Upper lobe of left lung (tissue), 6 donors: ENCODE results near the gene PUM1. TPM values are rescaled to one million over a fixed set of nuclear protein-coding genes. Genes with fewer than 3 reads are reported as not detected.
A peak's percentile ranks its signal among the peaks of the same experiment; 100 is the strongest.

Source experiments
- ATAC-seq, 2 donors: fragments of 200-7000 bp; cut with Tn5 transposase; one replicate each; pipeline ENCODE4 v1.9.1; 2022; ENCODE audit warnings: mild to moderate bottlenecking in 2 of 2, moderate library complexity in 2 of 2; ENCODE audit not compliant: low FRiP score in 2 of 2
- DNase-seq, 2 donors: peaks; one replicate each; pipeline ENCODE4 v3.0.0-alpha.2; 2019 to 2020
- H3K27ac ChIP-seq, 4 donors: fragments of 200-600 bp; sonication (generic); one replicate each; pipeline ENCODE4 v1.5.1; 2016 to 2019
- H3K27me3 ChIP-seq, 4 donors: fragments of 200-600 bp; sonication (generic); one replicate each; pipeline ENCODE4 v1.5.1; 2017 to 2019
- H3K36me3 ChIP-seq, 4 donors: fragments of 200-600 bp; sonication (generic); one replicate each; pipeline ENCODE4 v1.5.1; 2016 to 2019
- H3K4me1 ChIP-seq, 4 donors: fragments of 200-600 bp; sonication (generic); one replicate each; pipeline ENCODE4 v1.5.1; 2018 to 2019
- H3K4me3 ChIP-seq, 4 donors: fragments of 200-600 bp; sonication (generic); one replicate each; pipeline ENCODE4 v1.5.1; 2017 to 2019; ENCODE audit warnings: mild to moderate bottlenecking in 2 of 4, moderate library complexity in 1 of 4
- H3K9me3 ChIP-seq, 4 donors: fragments of 200-600 bp; sonication (generic); one replicate each; pipeline ENCODE4 v1.5.1; 2018 to 2019
- CTCF ChIP-seq, 6 experiments: fragments of 450-650 bp in 4 of 6; fragments of 200-600 bp in 2 of 6; sonication (generic) in 2 of 6; IDR thresholded peaks; one replicate each; pipeline ENCODE4 v1.5.1; 2016 to 2019; ENCODE audit warnings: antibody characterized with exemption in 6 of 6
- EP300 ChIP-seq, 4 donors: sonication (generic); formaldehyde crosslinking; IDR thresholded peaks; one replicate each; pipeline ENCODE4 v1.5.1; 2017; ENCODE audit warnings: antibody characterized with exemption in 4 of 4, control low read depth in 2 of 4
- POLR2A ChIP-seq, 4 donors: fragments of 450-650 bp; IDR thresholded peaks; one replicate each; pipeline ENCODE4 v1.5.1; 2016 to 2017; ENCODE audit warnings: antibody characterized with exemption in 4 of 4, mild to moderate bottlenecking in 2 of 4
- POLR2AphosphoS5 ChIP-seq, 2 donors: sonication (generic); formaldehyde crosslinking; IDR thresholded peaks; one replicate each; pipeline ENCODE4 v1.5.1; 2017; ENCODE audit warnings: antibody characterized with exemption in 2 of 2
- WGBS, 2 donors: methylation state at CpG; one replicate each; pipeline ENCODE4 v1.1.5; 2017 to 2018; 5-methylcytosine and 5-hydroxymethylcytosine counted together
- total RNA-seq, 6 donors: library from RNA; depleted of rRNA in 4 of 6; stranded (reverse); fragments of >200 nt in 4 of 6; gene quantifications; one replicate each; pipeline versions ENCODE4 v1.1.0 to v1.2.1, GENCODE V29; 2016 to 2021
- donor health status: DM: no; HTN: no; CAD: no; lungs with moderate emphysema.
- donor health status: DM: no; HTN: yes; CAD: no; lungs with severe emphysema.

The PUM1 gene
- total RNA-seq, 6 donors from 2014 or later, result 85.7 to 124 (median 99.8) TPM

GRCh38 chr1:30965924-30966599 lies 99.5 kb downstream of the PUM1 start:
- H3K9me3 ChIP-seq, result no peaks in the 10 kb centered on the region
- H3K27ac ChIP-seq, result no peak overlapping the region
- peaks cover 5 to 16% (median 11%) of the 10 kb centered on the region in 4 donors for H3K4me1 ChIP-seq
- WGBS, 2 donors, result 88 to 92% methylated on average over 5 to 8 of the region's 8 CpGs
- TF ChIP-seq POLR2AphosphoS5 (IDR thresholded peaks at IDR 0.05) (no peak), POLR2A (IDR thresholded peaks at IDR 0.05) (no peak), EP300 (IDR thresholded peaks at IDR 0.05) (no peak), CTCF (IDR thresholded peaks at IDR 0.05) (no peak)
- DNase-seq (no peak), ATAC-seq (no peak)
- H3K27me3 ChIP-seq, result no peaks in the 10 kb centered on the region
- peaks cover 24 to 73% (median 50%) of the 10 kb centered on the region in 4 donors for H3K36me3 ChIP-seq
- H3K4me3 ChIP-seq, result no peak overlapping the region

- Histone ChIP-seq H3K36me3 (peaks cover 24 to 83% (median 50%) of the 10 kb centered on the region in 4 donors), H3K4me1 (peaks cover 5 to 16% (median 11%) of the 10 kb centered on the region in 4 donors), H3K4me3 (no peak overlapping the region), H3K27ac (no peak overlapping the region), H3K27me3 (no peaks in the 10 kb centered on the region), H3K9me3 (no peaks in the 10 kb centered on the region)
- DNase-seq (no peak), ATAC-seq (no peak)
- TF ChIP-seq EP300 (IDR thresholded peaks at IDR 0.05), result no peak
- no peak for TF ChIP-seq POLR2A (IDR thresholded peaks at IDR 0.05)
- TF ChIP-seq POLR2AphosphoS5 (IDR thresholded peaks at IDR 0.05), result no peak
- no peak for TF ChIP-seq CTCF (IDR thresholded peaks at IDR 0.05)
- 75 to 80% methylated on average over 7 of the region's 7 CpGs for WGBS, 2 donors
Observed at GRCh38 chr1:30964706-30965105, 100.8 kb downstream of the PUM1 start.

- peak in 1 of 2 donors; percentile 27 for DNase-seq
- Histone ChIP-seq H3K4me3 (no peak overlapping the region), H3K27me3 (no peaks in the 10 kb centered on the region), H3K9me3 (no peaks in the 10 kb centered on the region), H3K27ac (no peak overlapping the region), H3K4me1 (peaks cover 5 to 16% (median 11%) of the 10 kb centered on the region in 4 donors), H3K36me3 (peaks cover 19 to 83% (median 44%) of the 10 kb centered on the region in 4 donors)
- 67 to 78% methylated on average over 6 of the region's 6 CpGs for WGBS, 2 donors
- no peak for TF ChIP-seq POLR2AphosphoS5 (IDR thresholded peaks at IDR 0.05)
- no peak for TF ChIP-seq CTCF (IDR thresholded peaks at IDR 0.05)
- no peak for TF ChIP-seq POLR2A (IDR thresholded peaks at IDR 0.05)
- TF ChIP-seq EP300 (IDR thresholded peaks at IDR 0.05), result no peak
- no peak for ATAC-seq
Observed at GRCh38 chr1:30962609-30963508, 102.7 kb downstream of the PUM1 start.

- TF ChIP-seq EP300 (IDR thresholded peaks at IDR 0.05) (no peak), CTCF (IDR thresholded peaks at IDR 0.05) (no peak), POLR2A (IDR thresholded peaks at IDR 0.05) (no peak), POLR2AphosphoS5 (IDR thresholded peaks at IDR 0.05) (no peak)
- no peaks in the 10 kb centered on the region for H3K9me3 ChIP-seq
- no peaks in the 10 kb centered on the region for H3K27me3 ChIP-seq
- ATAC-seq (no peak), DNase-seq (no peak)
- H3K4me1 ChIP-seq, result no peaks in the 10 kb centered on the region
- H3K36me3 ChIP-seq, result peaks cover 15 to 68% (median 30%) of the 10 kb centered on the region in 4 donors
- WGBS, 2 donors, result 90 to 92% methylated on average over 4 of the region's 4 CpGs
- H3K4me3 ChIP-seq, result no peak overlapping the region
- H3K27ac ChIP-seq, result no peak overlapping the region
Observed at GRCh38 chr1:30957560-30958222, 107.8 kb downstream of the PUM1 start.
